Tibial nerve (tissue), 4 donors: ENCODE results near the gene HADHA. TPM values are rescaled to one million over a fixed set of nuclear protein-coding genes. Genes with fewer than 3 reads are reported as not detected.

ENCODE experiments used
- total RNA-seq, 4 donors: library from RNA; depleted of rRNA; stranded (reverse); fragments of >200 nt; gene quantifications; one replicate each; pipeline ENCODE4 v1.1.0, GENCODE V29; 2016

The HADHA gene
- total RNA-seq, 4 donors from 2014 or later, result 91.8 to 115 (median 104) TPM

Other genes with a start within 250 kb of the HADHA start
- gene RAB10, start 210.5 kb downstream of the HADHA start, total RNA-seq, result 100 to 1,000 TPM; 133 to 196 (median 155) TPM
- gene GAREM2, start 71.5 kb downstream of the HADHA start, total RNA-seq, result 1 to 10 TPM; 1.5 to 4.7 (median 3.2) TPM
- 100 to 1,000 TPM in 3 of 4 donors, 10 to 100 TPM in 1; 68.1 to 121 (median 110) TPM for gene HADHB, start 307 bp upstream of the HADHA start, total RNA-seq
- 10 to 100 TPM; 13.5 to 22.2 (median 17.1) TPM for gene SELENOI, start 101.5 kb upstream of the HADHA start, total RNA-seq
- under 1 TPM in 1 of 4 donors, not detected in 3; under 0.01 TPM for gene ADGRF3, start 102.2 kb upstream of the HADHA start, total RNA-seq
- 1 to 10 TPM in 2 of 4 donors, under 1 TPM in 2; 0.22 to 5.7 (median 1.7) TPM for gene DRC1, start 157.3 kb upstream of the HADHA start, total RNA-seq
- gene OTOF, start 233.5 kb upstream of the HADHA start, total RNA-seq, result under 1 TPM in 3 of 4 donors, not detected in 1; under 0.01 to 0.30 (median 0.22) TPM